Cardiac ventricle fibroblast (primary cell): ENCODE data around the gene TRIM29. TPM values are rescaled to one million over a fixed set of nuclear protein-coding genes. Genes with fewer than 3 reads are reported as not detected.

Experiments used
- total RNA-seq: library from RNA; depleted of rRNA; stranded (reverse); fragments of >200 nt; gene quantifications from 2 replicates; pipeline ENCODE4 v1.2.3, GENCODE V29; 2015

Gene TRIM29, protein sequence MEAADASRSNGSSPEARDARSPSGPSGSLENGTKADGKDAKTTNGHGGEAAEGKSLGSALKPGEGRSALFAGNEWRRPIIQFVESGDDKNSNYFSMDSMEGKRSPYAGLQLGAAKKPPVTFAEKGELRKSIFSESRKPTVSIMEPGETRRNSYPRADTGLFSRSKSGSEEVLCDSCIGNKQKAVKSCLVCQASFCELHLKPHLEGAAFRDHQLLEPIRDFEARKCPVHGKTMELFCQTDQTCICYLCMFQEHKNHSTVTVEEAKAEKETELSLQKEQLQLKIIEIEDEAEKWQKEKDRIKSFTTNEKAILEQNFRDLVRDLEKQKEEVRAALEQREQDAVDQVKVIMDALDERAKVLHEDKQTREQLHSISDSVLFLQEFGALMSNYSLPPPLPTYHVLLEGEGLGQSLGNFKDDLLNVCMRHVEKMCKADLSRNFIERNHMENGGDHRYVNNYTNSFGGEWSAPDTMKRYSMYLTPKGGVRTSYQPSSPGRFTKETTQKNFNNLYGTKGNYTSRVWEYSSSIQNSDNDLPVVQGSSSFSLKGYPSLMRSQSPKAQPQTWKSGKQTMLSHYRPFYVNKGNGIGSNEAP
- total RNA-seq, result not detected in 2 replicates

DNA sequence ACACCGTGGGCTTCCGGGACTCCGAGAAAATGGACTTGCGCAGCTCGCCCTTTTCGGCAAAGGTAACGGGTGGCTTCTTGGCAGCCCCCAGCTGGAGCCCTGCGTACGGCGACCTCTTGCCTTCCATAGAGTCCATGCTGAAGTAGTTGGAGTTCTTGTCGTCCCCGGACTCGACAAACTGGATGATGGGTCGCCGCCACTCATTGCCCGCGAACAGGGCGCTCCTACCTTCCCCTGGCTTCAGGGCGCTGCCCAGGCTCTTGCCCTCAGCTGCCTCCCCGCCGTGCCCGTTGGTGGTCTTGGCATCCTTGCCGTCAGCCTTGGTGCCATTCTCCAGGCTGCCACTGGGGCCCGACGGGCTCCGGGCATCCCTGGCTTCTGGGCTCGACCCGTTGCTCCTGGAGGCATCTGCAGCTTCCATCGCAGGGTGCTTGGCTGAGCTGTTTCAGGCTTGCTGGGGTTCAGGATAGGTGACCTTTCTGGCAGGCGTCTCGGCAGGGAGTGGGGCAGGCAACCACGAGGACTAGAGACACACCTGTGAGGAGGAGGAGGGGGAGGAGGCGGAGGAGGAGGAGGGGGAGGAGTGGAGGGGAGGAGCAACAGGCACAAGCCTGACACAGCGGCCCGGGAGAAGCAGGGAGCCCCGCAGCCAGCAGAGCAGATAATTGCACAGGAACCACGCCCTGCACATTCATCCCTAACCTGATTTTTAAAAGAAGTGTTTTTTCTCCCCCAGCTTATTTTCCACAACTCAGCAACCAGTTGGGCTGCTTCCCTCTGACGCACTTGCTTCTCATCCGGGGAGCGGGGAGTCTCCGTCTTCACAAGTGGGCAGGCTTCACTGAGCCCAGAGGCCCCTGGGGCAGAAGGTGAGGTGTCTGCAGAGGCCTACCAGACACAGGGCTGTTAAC lies at the start of gene TRIM29:
TRIM29 (minus strand) TSS at position 503 of the 911 bp plus-strand sequence; CDS start at position 421, 82 bp downstream.

Other genes starting within 250 kb of the TRIM29 start
- 169 and 217 TPM in 2 replicates for gene OAF, start 72.9 kb upstream of the TRIM29 start, total RNA-seq
- gene POU2F3, start 102.0 kb upstream of the TRIM29 start, total RNA-seq, result not detected in 2 replicates
- 2.8 and 5.6 TPM in 2 replicates for gene TLCD5, start 187.2 kb upstream of the TRIM29 start, total RNA-seq
- gene ARHGEF12, start 198.3 kb upstream of the TRIM29 start, total RNA-seq, result 47.1 and 50.2 TPM in 2 replicates